Uterus (tissue), 2 donors: ENCODE results near the gene HOXA9.

Experiments
- POLR2A ChIP-seq, 2 donors: fragments of 450-650 bp; IDR thresholded peaks; one replicate each; pipeline ENCODE4 v1.6.1; 2016; ENCODE audit warnings: antibody characterized with exemption in 2 of 2, mild to moderate bottlenecking in 1 of 2, moderate library complexity in 1 of 2
- TF ChIP-seq, protein P1 (sequence below), 4 experiments: fragments of 200-600 bp in 2 of 4; fragments of 450-650 bp in 2 of 4; sonication (generic) in 2 of 4; IDR thresholded peaks; one replicate each; pipeline ENCODE4 v1.5.1; 2016 to 2019; ENCODE audit warnings: antibody characterized with exemption in 4 of 4, mild to moderate bottlenecking in 2 of 4, moderate library complexity in 1 of 4

- TF ChIP-seq, protein P1, sequence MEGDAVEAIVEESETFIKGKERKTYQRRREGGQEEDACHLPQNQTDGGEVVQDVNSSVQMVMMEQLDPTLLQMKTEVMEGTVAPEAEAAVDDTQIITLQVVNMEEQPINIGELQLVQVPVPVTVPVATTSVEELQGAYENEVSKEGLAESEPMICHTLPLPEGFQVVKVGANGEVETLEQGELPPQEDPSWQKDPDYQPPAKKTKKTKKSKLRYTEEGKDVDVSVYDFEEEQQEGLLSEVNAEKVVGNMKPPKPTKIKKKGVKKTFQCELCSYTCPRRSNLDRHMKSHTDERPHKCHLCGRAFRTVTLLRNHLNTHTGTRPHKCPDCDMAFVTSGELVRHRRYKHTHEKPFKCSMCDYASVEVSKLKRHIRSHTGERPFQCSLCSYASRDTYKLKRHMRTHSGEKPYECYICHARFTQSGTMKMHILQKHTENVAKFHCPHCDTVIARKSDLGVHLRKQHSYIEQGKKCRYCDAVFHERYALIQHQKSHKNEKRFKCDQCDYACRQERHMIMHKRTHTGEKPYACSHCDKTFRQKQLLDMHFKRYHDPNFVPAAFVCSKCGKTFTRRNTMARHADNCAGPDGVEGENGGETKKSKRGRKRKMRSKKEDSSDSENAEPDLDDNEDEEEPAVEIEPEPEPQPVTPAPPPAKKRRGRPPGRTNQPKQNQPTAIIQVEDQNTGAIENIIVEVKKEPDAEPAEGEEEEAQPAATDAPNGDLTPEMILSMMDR (IDR thresholded peaks at IDR 0.05): no peak
- TF ChIP-seq POLR2A (IDR thresholded peaks at IDR 0.05): no peak
These were observed 20.7 kb upstream of the HOXA9 start for GRCh38 chr7:27185854-27186667.
